RWPE2 (cell line): ENCODE results near the gene MXD3.
A peak's percentile ranks its signal among the peaks of the same experiment; 100 is the strongest.

Experiments
- ATAC-seq: fragments of 200-7000 bp; cut with Tn5 transposase; 3 replicates; pipeline ENCODE4 v1.9.1; 2021; ENCODE audit warnings: low read depth
- DNase-seq: peaks from one replicate; pipeline ENCODE4 v3.0.0-alpha.2; 2020; ENCODE audit warnings: low spot score
- H3K27ac ChIP-seq: fragments of 450-650 bp; 2 replicates; pipeline ENCODE4 v1.5.1; 2017; ENCODE audit warnings: mild to moderate bottlenecking; ENCODE audit not compliant: poor library complexity, severe bottlenecking
- H3K27me3 ChIP-seq: fragments of 250-450 bp; sonication (Bioruptor Pico); 2 replicates; pipeline ENCODE4 v1.5.1; 2021; ENCODE audit warnings: mild to moderate bottlenecking, moderate library complexity; ENCODE audit not compliant: insufficient read depth, poor library complexity, severe bottlenecking
- H3K36me3 ChIP-seq: fragments of 250-450 bp; sonication (Bioruptor Pico); 2 replicates; pipeline ENCODE4 v1.5.1; 2020; ENCODE audit warnings: low read depth, mild to moderate bottlenecking, moderate library complexity
- H3K4me1 ChIP-seq: fragments of 250-450 bp; sonication (Bioruptor Pico); 2 replicates; pipeline ENCODE4 v1.5.1; 2021; ENCODE audit warnings: mild to moderate bottlenecking, moderate library complexity; ENCODE audit not compliant: insufficient read depth, poor library complexity, severe bottlenecking
- H3K4me3 ChIP-seq: fragments of 250-450 bp; sonication (Bioruptor Pico); 2 replicates; pipeline ENCODE4 v1.5.1; 2021; ENCODE audit warnings: mild to moderate bottlenecking, moderate library complexity; ENCODE audit not compliant: severe bottlenecking
- H3K9me3 ChIP-seq: fragments of 250-450 bp; sonication (Bioruptor Pico); 2 replicates; pipeline ENCODE4 v1.5.1; 2021; ENCODE audit warnings: mild to moderate bottlenecking, moderate library complexity; ENCODE audit not compliant: severe bottlenecking
- CTCF ChIP-seq: fragments of 450-650 bp; IDR thresholded peaks from one replicate; pipeline ENCODE4 v1.5.1; 2017; ENCODE audit warnings: mild to moderate bottlenecking, moderate library complexity; ENCODE audit not compliant: poor library complexity, severe bottlenecking

MXD3 gene

DNA sequence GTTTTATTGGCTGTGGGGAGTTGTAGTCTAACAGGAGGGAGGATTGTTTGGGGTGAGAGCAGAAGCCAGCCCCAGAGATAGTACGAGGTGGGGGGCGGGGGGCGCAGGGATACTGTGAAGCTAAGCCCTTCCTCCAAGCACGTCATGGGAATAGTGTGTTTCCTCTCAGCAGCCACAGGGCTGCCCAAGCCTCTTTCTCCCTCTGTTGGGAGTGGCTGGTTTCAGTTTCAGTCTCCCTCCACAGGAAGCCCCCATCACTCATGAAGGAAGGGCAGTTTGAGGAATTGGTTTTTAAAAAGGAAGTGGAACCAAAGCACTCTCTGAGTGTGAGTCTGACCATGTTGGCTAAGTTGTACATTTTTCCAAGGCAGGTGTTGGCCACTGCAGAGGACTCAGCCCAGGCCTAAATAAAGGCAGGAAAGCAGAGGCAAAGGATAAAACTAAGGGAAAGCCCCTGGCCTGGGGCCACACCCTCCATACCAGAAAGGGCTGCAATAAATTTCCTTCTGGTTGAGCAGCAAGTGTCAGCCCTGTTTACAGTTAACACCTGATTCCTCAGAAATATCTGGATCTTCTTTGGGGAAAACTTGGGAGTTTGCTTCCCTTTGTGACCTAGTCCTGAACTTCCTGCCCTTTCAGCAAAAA, 11.3 kb downstream of the MXD3 start:
- Histone ChIP-seq H3K9me3 (no peaks in the 10 kb centered on the region), H3K4me3 (no peak overlapping the region), H3K36me3 (peaks cover 37% of the 10 kb centered on the region), H3K27ac (peak overlapping the region; percentile 75), H3K4me1 (peaks cover 28% of the 10 kb centered on the region), H3K27me3 (no peaks in the 10 kb centered on the region)
- no peak for DNase-seq
- ATAC-seq, result peak; percentile 3; the same call in 1 of the 3 replicates
- no peak for TF ChIP-seq CTCF

- Histone ChIP-seq H3K27me3 (no peaks in the 10 kb centered on the region), H3K4me3 (no peak overlapping the region), H3K4me1 (peaks cover 28% of the 10 kb centered on the region), H3K9me3 (no peaks in the 10 kb centered on the region), H3K36me3 (peaks cover 37% of the 10 kb centered on the region), H3K27ac (peak overlapping the region; percentile 75)
- ATAC-seq (no peak), DNase-seq (no peak)
- no peak for TF ChIP-seq CTCF
Observed at GRCh38 chr5:177299697-177300096, 12.0 kb downstream of the MXD3 start.

DNA sequence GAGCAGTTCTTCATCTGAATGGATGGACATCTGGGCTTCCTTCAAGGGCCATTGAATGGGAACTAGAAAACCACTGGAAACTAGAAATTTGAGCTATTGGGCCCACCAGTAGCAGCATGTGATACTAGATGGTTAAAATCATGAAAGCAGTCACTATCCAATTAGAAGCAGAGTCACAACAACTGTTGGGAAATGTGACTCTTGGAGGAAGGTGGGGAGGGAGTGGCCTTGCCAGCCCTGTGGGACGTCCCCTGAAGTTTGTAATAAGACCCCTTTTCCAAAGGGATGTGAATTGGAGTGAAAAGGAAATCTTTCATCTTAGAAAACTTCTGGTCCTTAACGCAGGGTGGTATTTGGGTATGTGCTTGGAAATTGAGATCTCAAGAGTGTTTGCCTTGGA, 13.8 kb downstream of the MXD3 start:
- DNase-seq (no peak), ATAC-seq (no peak)
- Histone ChIP-seq H3K4me1 (peaks cover 28% of the 10 kb centered on the region), H3K27ac (no peak overlapping the region), H3K9me3 (no peaks in the 10 kb centered on the region), H3K4me3 (no peak overlapping the region), H3K27me3 (no peaks in the 10 kb centered on the region), H3K36me3 (peaks cover 54% of the 10 kb centered on the region)
- TF ChIP-seq CTCF, result no peak

- H3K9me3 ChIP-seq, result no peaks in the 10 kb centered on the region
- H3K36me3 ChIP-seq, result peaks cover 68% of the 10 kb centered on the region
- no peaks in the 10 kb centered on the region for H3K27me3 ChIP-seq
- ATAC-seq (no peak), DNase-seq (no peak)
- no peak overlapping the region for H3K27ac ChIP-seq
- no peak for TF ChIP-seq CTCF
- H3K4me3 ChIP-seq, result no peak overlapping the region
- H3K4me1 ChIP-seq, result peaks cover 16% of the 10 kb centered on the region
Observed at GRCh38 chr5:177296581-177296980, 15.1 kb downstream of the MXD3 start.

DNA sequence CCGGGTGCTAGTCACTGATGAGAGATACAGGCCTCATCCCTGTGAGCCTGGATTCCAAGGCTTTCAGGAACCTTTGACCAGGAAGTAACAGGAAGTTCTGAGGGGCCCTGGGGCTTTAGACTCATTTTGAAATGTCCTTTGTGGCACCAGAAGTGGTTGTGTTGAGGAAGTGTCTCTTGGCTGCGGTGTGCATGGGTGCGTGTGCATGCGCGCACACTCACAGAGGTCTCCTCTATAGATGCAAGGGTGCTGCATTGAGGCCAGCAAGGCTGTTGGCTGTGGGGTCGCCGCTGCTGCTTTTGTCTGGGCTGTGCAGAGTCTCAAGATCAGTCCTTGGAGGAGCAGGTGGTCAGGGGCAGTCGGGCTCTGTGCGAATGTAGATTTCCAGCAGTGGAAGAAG, 15.8 kb downstream of the MXD3 start:
- H3K4me3 ChIP-seq, result no peak overlapping the region
- H3K4me1 ChIP-seq, result peaks cover 9% of the 10 kb centered on the region
- H3K9me3 ChIP-seq, result no peaks in the 10 kb centered on the region
- H3K27me3 ChIP-seq, result no peaks in the 10 kb centered on the region
- DNase-seq (no peak), ATAC-seq (no peak)
- H3K27ac ChIP-seq, result no peak overlapping the region
- TF ChIP-seq CTCF, result no peak
- peaks cover 71% of the 10 kb centered on the region for H3K36me3 ChIP-seq
